K562 (cell line): ENCODE data around the gene GALNT12. TPM values are rescaled to one million over a fixed set of nuclear protein-coding genes. Genes with fewer than 3 reads are reported as not detected.

ENCODE experiments used
- DPF2 ChIP-seq: fragments of 450-650 bp; IDR thresholded peaks from 2 replicates; pipeline ENCODE4 v1.6.1; 2016
- ESRRA ChIP-seq: fragments of 450-650 bp; IDR thresholded peaks from 2 replicates; pipeline ENCODE4 v1.6.1; 2014; ENCODE audit warnings: low read depth, mild to moderate bottlenecking, moderate library complexity, borderline replicate concordance
- FUS ChIP-seq: fragments of 200-400 bp; formaldehyde crosslinking; optimal IDR thresholded peaks from 2 replicates; pipeline ENCODE3; 2017; ENCODE audit warnings: low read depth, low read length
- HIVEP1 ChIP-seq: fragments of 250-450 bp; sonication (Bioruptor Pico); IDR thresholded peaks from 2 replicates; pipeline ENCODE4 v1.4.0; 2020; ENCODE audit warnings: mild to moderate bottlenecking
- KDM1A ChIP-seq, 2 experiments: fragments of 450-650 bp; IDR thresholded peaks; 2 replicates each; pipeline ENCODE4 v1.6.1; 2016; ENCODE audit warnings: mild to moderate bottlenecking in 2 of 2
- MECOM ChIP-seq: fragments of 250-450 bp; sonication (Bioruptor Pico); IDR thresholded peaks from 2 replicates; pipeline ENCODE4 v1.8.0; 2022; ENCODE audit warnings: inconsistent platforms
- MYC ChIP-seq, 2 experiments: fragments of 250-450 bp in 1 of 2; sonication (Bioruptor Pico) in 1 of 2; IDR thresholded peaks; 2 replicates each; pipeline versions ENCODE4 v1.5.1 to v1.6.1; 2012 to 2021; ENCODE audit warnings: low read depth in 2 of 2, borderline replicate concordance in 1 of 2, improper control_type of control experiment in 1 of 2, low read length in 1 of 2, mild to moderate bottlenecking in 1 of 2, moderate library complexity in 1 of 2
- SP2 ChIP-seq: IDR thresholded peaks from 2 replicates; pipeline ENCODE4 v1.6.1; 2011; ENCODE audit warnings: mild to moderate bottlenecking, low read depth, low read length, moderate library complexity; ENCODE audit not compliant: poor library complexity, severe bottlenecking; ENCODE audit errors: extremely low read depth
- TEAD4 ChIP-seq, 2 experiments: sonication (generic) in 1 of 2; formaldehyde crosslinking in 1 of 2; IDR thresholded peaks; 2 replicates each; pipeline versions ENCODE4 v1.6.1 to v1.8.0; 2012 to 2022; ENCODE audit warnings: borderline replicate concordance in 1 of 2, inconsistent platforms in 1 of 2, low read length in 1 of 2, mild to moderate bottlenecking in 1 of 2, missing genetic modification reagents in 1 of 2
- ZKSCAN1 ChIP-seq: fragments of 150-350 bp; IDR thresholded peaks from 2 replicates; pipeline ENCODE4 v1.6.1; 2016; ENCODE audit warnings: low read depth, low read length
- ZNF57 ChIP-seq: fragments of 450-650 bp; formaldehyde crosslinking; IDR thresholded peaks from 2 replicates; pipeline ENCODE4 v1.4.0; 2020; ENCODE audit warnings: mild to moderate bottlenecking, moderate library complexity
- ZNF584 ChIP-seq: fragments of 200-800 bp; sonication (Bioruptor generic); IDR thresholded peaks from 2 replicates; pipeline ENCODE4 v1.6.1; 2016; ENCODE audit warnings: low read depth, mild to moderate bottlenecking, missing genetic modification characterization, missing compliant biosample characterization
- polyA plus RNA-seq, 8 experiments: library from polyadenylated mRNA; depleted of rRNA in 4 of 8; stranded (reverse) in 5 of 8; unstranded in 3 of 8; fragments of >200 nt; fragmentation: Nextera tagmentation in 2 of 8; fragmentation: Illumina TruSeq in 1 of 8; extraction: Ambion mirVana in 2 of 8; extraction: Trizol in 1 of 8; gene quantifications; 2 replicates each; pipeline versions ENCODE4 v1.2.1 to v1.2.3, GENCODE V29; 2011 to 2014; ENCODE audit warnings: inconsistent platforms in 1 of 8, missing spikeins in 1 of 8
- total RNA-seq, 7 experiments: library from RNA; depleted of rRNA in 6 of 7; stranded (reverse); fragments of >200 nt in 6 of 7; fragmentation: Illumina TruSeq in 2 of 7; extraction: Trizol in 2 of 7; gene quantifications; 2 replicates each; pipeline versions ENCODE4 v1.2.1 to v1.2.3, GENCODE V29; 2011 to 2021; ENCODE audit warnings: low replicate concordance in 1 of 7
- TF ChIP-seq, protein P1 (sequence below): sonication (generic); formaldehyde crosslinking; IDR thresholded peaks from 2 replicates; pipeline ENCODE4 v1.8.0; 2022; ENCODE audit warnings: mild to moderate bottlenecking, missing genetic modification reagents
- TF ChIP-seq, protein P2 (sequence below): fragments of 200-800 bp; sonication (Bioruptor generic); IDR thresholded peaks from 2 replicates; pipeline ENCODE4 v1.6.1; 2016; ENCODE audit warnings: missing genetic modification characterization, missing compliant biosample characterization
- TF ChIP-seq, protein P3 (sequence below): IDR thresholded peaks from 2 replicates; pipeline ENCODE4 v1.6.1; 2016; ENCODE audit warnings: missing genetic modification characterization, missing compliant biosample characterization

The GALNT12 gene
- total and polyA plus RNA-seq, 9 of the 15 experiments (the other 6 are each of a cell fraction or from before 2014, with no cell fraction given), result 29.7 to 82.9 (median 44.2) TPM

DNA sequence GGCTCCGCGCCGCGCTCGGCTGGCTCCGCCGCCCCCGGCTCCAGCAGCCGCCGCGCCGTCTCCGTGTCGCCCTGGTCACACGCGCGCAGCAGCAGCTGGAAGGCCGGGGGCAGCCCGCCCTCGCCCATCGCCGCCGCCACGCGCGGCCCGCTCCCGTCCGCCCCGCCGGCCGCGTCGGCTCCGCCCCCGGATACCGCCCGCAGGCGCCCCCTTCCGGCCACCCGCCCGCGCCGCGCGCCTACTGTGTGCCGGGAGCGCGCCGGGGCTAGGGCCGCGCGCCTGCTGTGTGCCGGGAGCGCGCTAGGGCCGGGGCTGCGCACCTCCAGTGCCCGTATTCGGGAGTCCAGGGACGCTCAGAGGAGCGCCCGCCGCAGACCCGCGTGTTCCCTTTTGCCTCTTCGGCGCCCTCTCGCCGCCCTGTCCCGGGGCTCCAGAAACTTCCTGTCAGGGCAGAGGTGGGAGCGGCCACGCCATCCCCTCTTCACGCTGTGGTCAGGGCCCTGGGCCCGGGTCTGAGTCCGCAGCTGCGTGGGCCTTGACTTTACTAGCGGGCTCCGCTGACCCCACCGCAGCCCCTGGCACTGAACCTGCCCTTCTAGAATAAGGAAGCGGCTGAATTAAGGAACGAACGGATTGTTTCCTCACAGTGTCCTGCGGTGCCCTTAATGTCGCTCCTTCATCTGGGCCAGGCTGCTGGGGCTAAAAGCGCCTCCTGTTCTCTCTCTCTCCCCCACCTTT lies 10.9 kb upstream of the GALNT12 start, which contains the start of gene ANKS6 (continued):
- TF ChIP-seq, protein P1, sequence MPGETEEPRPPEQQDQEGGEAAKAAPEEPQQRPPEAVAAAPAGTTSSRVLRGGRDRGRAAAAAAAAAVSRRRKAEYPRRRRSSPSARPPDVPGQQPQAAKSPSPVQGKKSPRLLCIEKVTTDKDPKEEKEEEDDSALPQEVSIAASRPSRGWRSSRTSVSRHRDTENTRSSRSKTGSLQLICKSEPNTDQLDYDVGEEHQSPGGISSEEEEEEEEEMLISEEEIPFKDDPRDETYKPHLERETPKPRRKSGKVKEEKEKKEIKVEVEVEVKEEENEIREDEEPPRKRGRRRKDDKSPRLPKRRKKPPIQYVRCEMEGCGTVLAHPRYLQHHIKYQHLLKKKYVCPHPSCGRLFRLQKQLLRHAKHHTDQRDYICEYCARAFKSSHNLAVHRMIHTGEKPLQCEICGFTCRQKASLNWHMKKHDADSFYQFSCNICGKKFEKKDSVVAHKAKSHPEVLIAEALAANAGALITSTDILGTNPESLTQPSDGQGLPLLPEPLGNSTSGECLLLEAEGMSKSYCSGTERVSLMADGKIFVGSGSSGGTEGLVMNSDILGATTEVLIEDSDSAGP (CRISPR knock-in tag), result no peak
- TF ChIP-seq MYC (IDR thresholded peaks at IDR 0.05; ENCODE audit: low read depth, low read length) (peak; percentile 81), MYC (CRISPR knock-in tag; IDR thresholded peaks at IDR 0.05; ENCODE audit: borderline replicate concordance, low read depth) (no peak), MECOM (CRISPR knock-in tag) (no peak), TEAD4 (IDR thresholded peaks at IDR 0.05; ENCODE audit: low read length) (no peak), TEAD4 (CRISPR knock-in tag; IDR thresholded peaks at IDR 0.05; ENCODE audit: borderline replicate concordance) (no peak), HIVEP1 (no peak), KDM1A (IDR thresholded peaks at IDR 0.05) (no peak), FUS (no peak), ZNF57 (CRISPR knock-in tag) (no peak), ZKSCAN1 (peak; percentile 97), SP2 (no peak), ESRRA (no peak), ZNF584 (peak; percentile 87), DPF2 (no peak)
- TF ChIP-seq, protein P2, sequence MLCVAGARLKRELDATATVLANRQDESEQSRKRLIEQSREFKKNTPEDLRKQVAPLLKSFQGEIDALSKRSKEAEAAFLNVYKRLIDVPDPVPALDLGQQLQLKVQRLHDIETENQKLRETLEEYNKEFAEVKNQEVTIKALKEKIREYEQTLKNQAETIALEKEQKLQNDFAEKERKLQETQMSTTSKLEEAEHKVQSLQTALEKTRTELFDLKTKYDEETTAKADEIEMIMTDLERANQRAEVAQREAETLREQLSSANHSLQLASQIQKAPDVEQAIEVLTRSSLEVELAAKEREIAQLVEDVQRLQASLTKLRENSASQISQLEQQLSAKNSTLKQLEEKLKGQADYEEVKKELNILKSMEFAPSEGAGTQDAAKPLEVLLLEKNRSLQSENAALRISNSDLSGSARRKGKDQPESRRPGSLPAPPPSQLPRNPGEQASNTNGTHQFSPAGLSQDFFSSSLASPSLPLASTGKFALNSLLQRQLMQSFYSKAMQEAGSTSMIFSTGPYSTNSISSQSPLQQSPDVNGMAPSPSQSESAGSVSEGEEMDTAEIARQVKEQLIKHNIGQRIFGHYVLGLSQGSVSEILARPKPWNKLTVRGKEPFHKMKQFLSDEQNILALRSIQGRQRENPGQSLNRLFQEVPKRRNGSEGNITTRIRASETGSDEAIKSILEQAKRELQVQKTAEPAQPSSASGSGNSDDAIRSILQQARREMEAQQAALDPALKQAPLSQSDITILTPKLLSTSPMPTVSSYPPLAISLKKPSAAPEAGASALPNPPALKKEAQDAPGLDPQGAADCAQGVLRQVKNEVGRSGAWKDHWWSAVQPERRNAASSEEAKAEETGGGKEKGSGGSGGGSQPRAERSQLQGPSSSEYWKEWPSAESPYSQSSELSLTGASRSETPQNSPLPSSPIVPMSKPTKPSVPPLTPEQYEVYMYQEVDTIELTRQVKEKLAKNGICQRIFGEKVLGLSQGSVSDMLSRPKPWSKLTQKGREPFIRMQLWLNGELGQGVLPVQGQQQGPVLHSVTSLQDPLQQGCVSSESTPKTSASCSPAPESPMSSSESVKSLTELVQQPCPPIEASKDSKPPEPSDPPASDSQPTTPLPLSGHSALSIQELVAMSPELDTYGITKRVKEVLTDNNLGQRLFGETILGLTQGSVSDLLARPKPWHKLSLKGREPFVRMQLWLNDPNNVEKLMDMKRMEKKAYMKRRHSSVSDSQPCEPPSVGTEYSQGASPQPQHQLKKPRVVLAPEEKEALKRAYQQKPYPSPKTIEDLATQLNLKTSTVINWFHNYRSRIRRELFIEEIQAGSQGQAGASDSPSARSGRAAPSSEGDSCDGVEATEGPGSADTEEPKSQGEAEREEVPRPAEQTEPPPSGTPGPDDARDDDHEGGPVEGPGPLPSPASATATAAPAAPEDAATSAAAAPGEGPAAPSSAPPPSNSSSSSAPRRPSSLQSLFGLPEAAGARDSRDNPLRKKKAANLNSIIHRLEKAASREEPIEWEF (CRISPR knock-in tag), result no peak
- TF ChIP-seq, protein P3, sequence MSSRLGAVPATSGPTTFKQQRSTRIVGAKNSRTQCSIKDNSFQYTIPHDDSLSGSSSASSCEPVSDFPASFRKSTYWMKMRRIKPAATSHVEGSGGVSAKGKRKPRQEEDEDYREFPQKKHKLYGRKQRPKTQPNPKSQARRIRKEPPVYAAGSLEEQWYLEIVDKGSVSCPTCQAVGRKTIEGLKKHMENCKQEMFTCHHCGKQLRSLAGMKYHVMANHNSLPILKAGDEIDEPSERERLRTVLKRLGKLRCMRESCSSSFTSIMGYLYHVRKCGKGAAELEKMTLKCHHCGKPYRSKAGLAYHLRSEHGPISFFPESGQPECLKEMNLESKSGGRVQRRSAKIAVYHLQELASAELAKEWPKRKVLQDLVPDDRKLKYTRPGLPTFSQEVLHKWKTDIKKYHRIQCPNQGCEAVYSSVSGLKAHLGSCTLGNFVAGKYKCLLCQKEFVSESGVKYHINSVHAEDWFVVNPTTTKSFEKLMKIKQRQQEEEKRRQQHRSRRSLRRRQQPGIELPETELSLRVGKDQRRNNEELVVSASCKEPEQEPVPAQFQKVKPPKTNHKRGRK (tag), result no peak
